HL-60/S4 treated with retinoic acid at 250 ng/mL for 4 days and 3 days (cell line): ENCODE data around the gene ACER3.

ENCODE experiments used
- in situ Hi-C: fragments of 300-500 bp; cut with MboI; formaldehyde crosslinking; loops from 2 replicates; pipeline ENCODE4 v1.7.0; 2022; ENCODE audit warnings: low sequenced_read_pairs

The ACER3 gene

GRCh38 chr11:76863196-76863777 is 2.6 kb downstream of the ACER3 start:
- in situ Hi-C loops: no loop called here

DNA sequence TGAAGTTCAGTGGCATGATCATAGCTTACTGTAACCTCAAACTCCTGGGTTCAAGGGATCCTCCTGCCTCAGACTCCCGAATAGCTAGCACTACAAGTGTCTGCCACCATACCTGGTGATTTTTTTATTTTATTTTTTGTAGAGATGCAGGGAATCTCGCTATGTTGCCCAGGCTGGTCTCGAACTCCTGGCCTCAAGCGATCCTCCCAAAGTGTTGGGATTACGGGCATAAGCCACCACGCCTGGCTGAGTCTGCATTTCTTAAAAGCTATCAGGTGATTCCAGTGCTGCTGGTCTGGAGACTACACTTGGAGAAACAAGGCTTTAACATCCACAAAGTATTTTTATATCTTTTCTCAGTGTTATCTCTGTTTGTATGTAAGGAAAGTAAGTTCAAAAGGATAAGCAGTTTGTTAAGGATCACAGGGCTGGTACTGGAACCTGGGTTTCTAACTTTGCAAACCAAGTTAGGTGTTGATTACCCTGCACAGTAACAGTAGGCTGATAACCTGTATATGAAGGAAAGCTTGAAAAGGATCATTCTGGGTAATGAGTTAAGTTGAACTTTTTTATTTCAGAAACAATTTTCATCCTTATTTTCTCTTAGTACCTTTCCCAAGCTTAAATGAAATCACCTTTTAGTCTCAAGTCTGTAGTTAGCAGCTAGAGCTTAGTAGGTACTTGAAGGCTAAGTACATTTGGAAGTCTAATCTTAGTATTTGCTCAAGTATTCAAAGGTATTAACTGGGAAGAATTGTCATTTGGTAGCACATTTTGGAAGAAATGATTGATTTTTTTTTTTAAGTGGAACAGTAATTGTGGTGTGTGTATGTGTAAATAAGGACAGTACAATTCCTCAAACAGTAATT is 12.5 kb downstream of the ACER3 start:
- in situ Hi-C loops: no loop called here

DNA sequence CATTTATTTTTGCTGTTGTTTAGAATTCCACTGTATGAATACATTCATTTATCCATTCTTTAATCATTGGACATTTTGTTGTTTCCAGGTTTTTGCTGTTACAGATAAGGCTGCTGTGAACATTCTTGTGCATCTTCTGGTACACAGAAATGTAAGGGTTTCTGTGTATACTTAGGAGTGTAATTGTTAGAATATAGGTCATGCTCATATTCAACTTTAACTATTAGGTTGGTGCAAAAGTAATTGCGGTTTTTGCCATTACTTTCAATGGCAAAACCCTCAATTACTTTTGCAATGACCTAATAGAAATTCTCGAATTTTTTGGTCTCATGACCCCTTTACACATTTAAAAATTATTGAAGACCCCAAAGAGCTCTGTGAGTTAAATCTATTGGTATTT is 17.3 kb downstream of the ACER3 start:
- in situ Hi-C loops: no loop called here

DNA sequence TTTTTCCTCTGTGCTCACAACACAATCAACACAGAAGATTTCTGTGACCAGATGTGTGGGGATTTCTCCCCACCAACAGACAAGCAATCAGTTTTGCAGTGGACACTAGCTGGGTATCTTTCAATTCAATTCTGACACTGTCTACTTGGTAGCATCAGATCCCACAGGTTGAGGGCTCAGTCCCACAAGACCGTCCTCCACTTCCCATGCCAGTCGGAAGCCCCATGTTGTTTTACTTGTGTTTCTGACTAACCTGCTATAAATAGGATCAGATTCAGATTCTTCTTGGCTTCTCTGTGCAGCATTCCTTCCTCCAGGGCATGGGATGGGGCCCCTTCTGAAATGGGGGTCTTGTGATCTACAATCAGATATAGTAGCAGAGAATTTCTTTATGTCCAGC is 19.6 kb downstream of the ACER3 start:
- in situ Hi-C loops: no loop called here

DNA sequence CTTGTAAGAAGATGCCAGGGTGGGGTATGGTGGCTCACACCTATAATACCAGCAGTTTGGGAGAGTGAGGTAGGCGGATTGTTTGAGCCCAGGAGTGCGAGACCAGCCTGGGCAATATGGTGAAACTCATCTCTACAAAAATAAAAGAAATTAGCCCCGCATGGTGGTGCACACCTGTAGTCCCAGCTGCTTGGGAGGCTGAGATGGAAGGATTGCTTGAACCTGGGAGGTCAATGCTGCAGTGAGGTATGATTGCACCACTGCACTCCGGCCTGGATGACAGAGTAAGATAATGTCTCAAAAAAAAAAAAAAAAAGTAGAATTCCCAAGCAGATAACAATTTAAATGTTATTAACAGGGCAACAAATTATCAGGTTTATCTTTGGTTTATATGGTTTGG is 20.2 kb downstream of the ACER3 start:
- in situ Hi-C loops: no loop called here

DNA sequence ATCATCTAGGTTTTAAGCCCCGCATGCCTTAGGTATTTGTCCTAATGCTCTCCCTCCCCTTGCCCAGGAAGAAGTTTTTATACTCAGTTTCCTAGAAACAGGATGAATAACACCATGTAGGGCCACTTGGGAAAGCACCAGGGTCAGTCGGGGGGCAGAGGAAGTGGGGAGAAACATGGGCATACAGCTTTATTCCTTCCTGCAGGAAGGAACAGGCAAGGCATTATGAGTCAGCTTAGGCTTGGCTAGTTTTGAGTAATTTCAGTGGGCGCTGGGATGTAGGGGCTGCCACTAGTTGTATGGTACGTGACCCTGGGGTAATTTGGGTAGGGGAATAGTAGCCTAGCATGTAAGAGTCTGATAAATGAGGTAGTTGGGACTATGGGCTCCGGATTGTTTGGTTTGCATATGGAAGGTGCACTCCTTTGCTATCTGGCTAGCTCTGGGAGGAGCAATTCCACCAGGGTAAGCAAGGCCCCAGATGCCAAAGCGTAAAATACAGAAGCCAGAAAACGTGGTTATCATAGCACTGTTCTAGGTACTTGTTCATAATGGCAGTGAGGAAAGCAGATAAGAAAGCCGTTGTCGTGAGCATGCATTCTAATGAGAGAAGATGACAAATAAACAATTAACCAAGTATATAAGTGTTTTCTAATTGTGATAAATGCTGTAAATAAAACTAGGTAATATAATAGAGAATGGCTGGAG is 24.8 kb downstream of the ACER3 start:
- in situ Hi-C loops: no loop called here

- in situ Hi-C loops: no loop called here
Measured at GRCh38 chr11:76888989-76889388, 28.3 kb downstream of the ACER3 start.

DNA sequence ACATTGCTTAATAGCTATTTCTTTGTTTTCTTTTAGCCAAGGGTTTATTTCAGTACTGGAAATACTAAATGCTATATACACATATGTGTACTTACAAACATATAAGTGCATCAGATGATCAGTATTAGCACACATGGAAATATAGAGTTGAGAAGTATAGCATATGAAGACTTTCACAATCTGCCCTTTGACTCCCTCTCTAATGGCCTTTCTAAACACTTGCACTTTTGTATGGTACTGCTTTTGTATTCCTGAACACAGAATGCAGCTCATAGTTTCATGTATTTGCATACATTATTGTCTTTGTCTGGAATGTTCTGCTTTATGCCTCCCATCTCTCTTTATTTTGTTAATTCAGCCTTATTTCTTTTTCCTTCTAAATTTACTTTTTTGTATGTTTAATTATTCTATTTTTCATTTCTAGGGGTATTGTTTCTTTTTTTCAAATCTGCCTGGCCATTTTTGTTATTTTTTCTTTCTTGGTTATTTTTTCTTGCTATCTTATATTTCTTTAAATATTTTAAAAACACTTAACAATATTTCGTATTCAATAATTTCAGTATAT is 28.8 kb downstream of the ACER3 start:
- in situ Hi-C loops: no loop called here

GRCh38 chr11:76890329-76890728 is 29.6 kb downstream of the ACER3 start:
- in situ Hi-C loops: no loop called here

- in situ Hi-C loops: no loop called here
Measured at GRCh38 chr11:76891285-76891684, 30.6 kb downstream of the ACER3 start.

DNA sequence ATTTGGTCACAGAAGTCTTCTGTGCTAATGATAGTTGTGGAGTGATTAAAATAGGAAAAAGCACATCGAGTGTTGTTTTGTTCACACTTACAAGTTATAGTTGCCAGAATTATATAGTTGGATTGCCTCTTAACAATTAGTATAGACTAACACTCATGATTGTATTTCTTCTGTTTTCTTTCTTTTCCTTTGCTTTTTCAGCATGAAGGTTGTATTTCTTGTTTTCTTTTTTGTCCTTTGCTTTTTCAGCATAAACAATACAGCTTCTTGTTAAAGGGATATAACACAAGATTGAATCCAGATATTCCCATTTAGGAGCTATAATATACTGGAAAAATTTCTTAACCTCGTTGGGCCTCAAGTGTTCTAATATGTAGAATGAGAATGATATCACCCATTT is 31.1 kb downstream of the ACER3 start:
- in situ Hi-C loops: no loop called here

- in situ Hi-C loops: no loop called here
Measured at GRCh38 chr11:76892306-76892705, 31.6 kb downstream of the ACER3 start.

- in situ Hi-C loops: no loop called here
Measured at GRCh38 chr11:76897233-76897632, 36.5 kb downstream of the ACER3 start.

DNA sequence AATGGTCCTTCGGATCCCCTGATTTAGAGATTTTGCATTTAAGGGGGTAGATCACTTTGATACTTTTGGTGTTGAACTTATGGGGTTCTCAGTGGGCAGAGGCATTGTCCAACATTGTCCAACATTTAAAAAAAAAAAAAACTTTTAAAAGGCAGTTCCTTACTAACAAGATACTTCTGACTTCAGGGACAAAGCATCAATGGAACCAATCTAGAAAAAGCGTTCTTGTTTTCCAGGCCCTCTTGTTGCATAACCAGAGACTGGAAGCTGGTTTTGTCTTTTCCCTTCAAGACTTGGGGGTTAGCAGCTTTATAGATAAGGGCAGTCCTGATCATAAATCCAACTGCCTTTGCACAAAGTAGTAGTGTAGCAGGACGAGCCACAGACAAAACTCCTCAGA is 40.4 kb downstream of the ACER3 start:
- in situ Hi-C loops: loop anchor here (25.0 kb wide), 1 partner anchor 164 kb away; no protein-coding TSS in a partner anchor

- in situ Hi-C loops: loop anchor here (25.0 kb wide), 1 partner anchor 164 kb away; no protein-coding TSS in a partner anchor
Measured at GRCh38 chr11:76901622-76902021, 40.9 kb downstream of the ACER3 start.

DNA sequence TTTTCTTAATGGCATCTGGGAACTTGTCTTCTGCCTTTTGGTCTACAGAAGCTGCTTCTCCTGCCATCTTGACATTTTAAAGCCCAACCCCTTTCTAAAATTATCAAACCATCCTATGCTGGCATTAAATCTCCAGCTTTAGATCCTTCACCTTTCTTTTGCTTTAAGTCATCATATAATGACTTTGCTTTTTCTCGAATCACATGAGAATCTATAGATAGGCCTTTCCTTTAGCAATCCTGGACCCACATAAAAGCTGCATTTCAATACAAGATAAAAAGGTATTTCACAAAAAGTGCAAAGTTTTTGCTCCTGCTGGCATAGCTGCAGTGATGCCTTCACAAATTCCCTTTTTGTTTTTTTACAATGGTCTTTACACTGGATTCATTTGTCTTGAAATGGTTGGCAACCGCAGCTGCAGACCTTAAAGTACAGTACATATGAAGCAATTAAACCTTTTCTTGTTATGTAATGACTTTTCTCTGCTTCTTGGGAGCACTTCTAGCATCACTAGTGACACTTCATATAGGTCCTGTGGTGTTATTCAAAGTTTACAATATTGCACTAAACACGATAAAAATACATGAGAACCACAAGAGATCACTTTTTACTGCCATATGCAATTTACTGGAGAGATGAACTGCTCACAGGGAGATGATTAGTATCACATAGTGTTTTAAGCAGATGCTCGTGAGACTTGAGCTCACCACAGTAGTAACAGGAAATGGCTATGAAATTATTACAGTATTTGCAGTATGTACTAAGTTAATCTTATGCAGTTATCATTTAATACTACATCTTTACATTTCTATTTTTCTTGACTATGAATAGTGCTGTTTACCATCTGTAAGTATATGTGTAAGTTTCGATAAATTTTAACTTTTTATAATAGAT is 41.6 kb downstream of the ACER3 start:
- in situ Hi-C loops: loop anchor here (25.0 kb wide), 1 partner anchor 165 kb away; no protein-coding TSS in a partner anchor

DNA sequence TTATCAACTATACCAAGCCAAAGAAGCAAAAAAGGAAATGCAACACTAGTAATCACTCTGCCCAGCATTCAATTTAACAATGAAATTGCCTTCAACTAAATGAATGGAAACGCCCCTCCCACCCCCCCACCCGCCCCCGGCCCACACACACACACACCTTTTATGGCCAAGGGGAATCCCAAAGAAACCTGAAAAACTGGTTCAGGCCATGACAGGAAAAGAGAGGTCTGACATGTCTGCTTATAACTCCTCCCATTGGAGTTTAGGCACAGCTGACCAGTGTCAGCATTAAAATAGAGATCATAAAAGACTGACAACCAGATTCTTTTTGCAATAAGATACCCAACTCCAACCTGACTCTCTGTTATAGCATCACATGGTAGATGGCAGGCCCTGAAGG is 42.6 kb downstream of the ACER3 start:
- in situ Hi-C loops: loop anchor here (25.0 kb wide), 1 partner anchor 166 kb away; no protein-coding TSS in a partner anchor

GRCh38 chr11:76910620-76911414 is 50.1 kb downstream of the ACER3 start:
- in situ Hi-C loops: loop anchor here (10.0 to 25.0 kb wide), 2 partner anchors 96 to 174 kb away; no protein-coding TSS in a partner anchor

- in situ Hi-C loops: loop anchor here (10.0 to 25.0 kb wide), 2 partner anchors 97 to 174 kb away; no protein-coding TSS in a partner anchor
Measured at GRCh38 chr11:76911415-76911808, 50.7 kb downstream of the ACER3 start.
